ENCODE results near the gene SMYD3. TPM values are rescaled to one million over a fixed set of nuclear protein-coding genes. Genes with fewer than 3 reads are reported as not detected.

Gene SMYD3
- total and polyA plus RNA-seq, 2 of the 4 experiments (the other 2 are of a cell fraction): 26.5 to 37.6 TPM

GRCh38 chr1:246145900-246146299, 361.2 kb downstream of the SMYD3 start:
- peaks cover 7% of the 10 kb centered on the region; the same call in 1 of the 2 replicates for H3K4me1 ChIP-seq (ENCODE audit: control insufficient read depth, insufficient read depth, low read length)
- no peak overlapping the region for H3K9ac ChIP-seq (ENCODE audit: low read depth, low read length)
- no peak overlapping the region for H2AK5ac ChIP-seq (ENCODE audit: low read depth, low read length)
- H2AFZ ChIP-seq (replicated peaks; ENCODE audit: low read length, poor library complexity): no peak overlapping the region
- no peak overlapping the region for H3K4ac ChIP-seq (ENCODE audit: low read depth, low read length)
- no peak overlapping the region for H3K4me3 ChIP-seq (ENCODE audit: insufficient read depth, low read depth, low read length)
- TF ChIP-seq RFX5 (IDR thresholded peaks at IDR 0.05; ENCODE audit: low read depth, low read length) (no peak), FOS (IDR thresholded peaks at IDR 0.05; ENCODE audit: low read depth, low read length) (no peak), CHD1 (IDR thresholded peaks at IDR 0.05; ENCODE audit: low read depth, low read length) (no peak), RCOR1 (IDR thresholded peaks at IDR 0.05; ENCODE audit: insufficient replicate concordance, low read length) (no peak)
- WGBS, 2 experiments (ENCODE audit: extremely low coverage in 2 of 2, insufficient read length in 1 of 2): no CpG with 5 or more reads among the region's 4 CpGs
- no peaks in the 10 kb centered on the region for H3K27me3 ChIP-seq (ENCODE audit: control insufficient read depth, insufficient read depth, low read length)
- DNase-seq (no peak), ATAC-seq (ENCODE audit: low read depth) (no peak)
- H4K20me1 ChIP-seq (ENCODE audit: insufficient read depth, low read length): no peaks in the 10 kb centered on the region
- no peak overlapping the region for H2BK5ac ChIP-seq (ENCODE audit: low read depth, low read length, poor library complexity, severe bottlenecking)
- H4K5ac ChIP-seq (ENCODE audit: low read depth, low read length): no peak overlapping the region
- H3K36me3 ChIP-seq (ENCODE audit: control insufficient read depth, insufficient read depth, low read length): no peaks in the 10 kb centered on the region; the same call in 1 of the 2 replicates
- H3K9me3 ChIP-seq (ENCODE audit: control insufficient read depth, insufficient read depth, low read length): no peaks in the 10 kb centered on the region
- CTCF ChIA-PET: interaction anchor here (1.8 kb wide), 1 partner anchor 10 kb away, joined by 5 read pairs; no protein-coding TSS in a partner anchor
- H2BK20ac ChIP-seq (ENCODE audit: low read depth, low read length): no peak overlapping the region
- in situ Hi-C loops (cut with MboI; ENCODE audit: low sequenced_read_pairs): no loop called here
- dilution Hi-C loops (cut with HindIII; ENCODE audit: low sequenced_read_pairs, unreplicated experiment): no loop called here
- H3K79me1 ChIP-seq (ENCODE audit: low read depth in 1 of 2, low read length in 2 of 2): peaks cover 0 to 3% of the 10 kb centered on the region in 2 experiments; a peak in 2 of 4 replicates
- no TSS peak for BruUV-seq (replicated peaks)
- H3K56ac ChIP-seq (ENCODE audit: extremely low read depth, insufficient read depth, low read length): no peak overlapping the region
- peaks cover 8% of the 10 kb centered on the region; the same call in 1 of the 2 replicates for H3K9me1 ChIP-seq (ENCODE audit: insufficient read depth, low read length)
- H2BK120ac ChIP-seq (ENCODE audit: low read depth, low read length): no peak overlapping the region
- no peak overlapping the region for H3K4me2 ChIP-seq (ENCODE audit: low read depth, low read length)
- H4K8ac ChIP-seq (ENCODE audit: low read depth in 2 of 2, low read length in 2 of 2): no peak overlapping the region
- intact Hi-C loops (cut with micrococcal nuclease): no loop called here
- no peak overlapping the region for H3K23ac ChIP-seq (ENCODE audit: low read depth, low read length)
- POLR2A ChIA-PET (ENCODE audit: unreplicated experiment): interaction anchor here (0.6 kb wide), 1 partner anchor 221 kb away, joined by 3 read pairs; no protein-coding TSS in a partner anchor
- H2AK9ac ChIP-seq (replicated peaks; ENCODE audit: low read depth, low read length, poor library complexity): no peak overlapping the region
- no peak overlapping the region for H3K27ac ChIP-seq (ENCODE audit: insufficient read depth, low read length)
- H3K14ac ChIP-seq (replicated peaks; ENCODE audit: low read depth, low read length): no peak overlapping the region
- H4K91ac ChIP-seq (ENCODE audit: insufficient read depth, low read depth, low read length): no peak overlapping the region
- no peak overlapping the region for H3K18ac ChIP-seq (ENCODE audit: low read depth, low read length)
- H2BK15ac ChIP-seq (ENCODE audit: low read depth, low read length): no peak overlapping the region
